HUES64 (cell line): ENCODE data around the gene ZSCAN4. TPM values are rescaled to one million over a fixed set of nuclear protein-coding genes. Genes with fewer than 3 reads are reported as not detected.

ENCODE experiments used
- H3K27ac ChIP-seq: 2 replicates; pipeline ENCODE4 v1.7.0; 2013; ENCODE audit warnings: low read depth, low read length, inconsistent platforms
- H3K27me3 ChIP-seq: 2 replicates; pipeline ENCODE4 v1.6.1; 2013; ENCODE audit warnings: mild to moderate bottlenecking, low read length; ENCODE audit not compliant: insufficient read depth
- H3K36me3 ChIP-seq: 2 replicates; pipeline ENCODE4 v1.6.1; 2013; ENCODE audit warnings: mild to moderate bottlenecking, low read length; ENCODE audit not compliant: insufficient read depth
- H3K4me1 ChIP-seq: 2 replicates; pipeline ENCODE4 v1.6.1; 2013; ENCODE audit warnings: mild to moderate bottlenecking, low read length, moderate library complexity; ENCODE audit not compliant: insufficient read depth
- H3K4me3 ChIP-seq: 2 replicates; pipeline ENCODE4 v1.5.1; 2013; ENCODE audit warnings: mild to moderate bottlenecking, low read length, moderate library complexity
- H3K9ac ChIP-seq: 2 replicates; pipeline ENCODE4 v1.6.1; 2013; ENCODE audit warnings: mild to moderate bottlenecking, low read depth, low read length
- H3K9me3 ChIP-seq: 2 replicates; pipeline ENCODE4 v1.6.1; 2013; ENCODE audit warnings: low read depth, low read length; ENCODE audit not compliant: insufficient read depth
- WGBS: fragments of 150-250, 120-280 bp; methylation state at CpG from one replicate; pipeline ENCODE4 v1.1.7; 2013; ENCODE audit warnings: missing lambda C conversion rate; 5-methylcytosine and 5-hydroxymethylcytosine counted together
- polyA plus RNA-seq, 2 experiments: library from polyadenylated mRNA; stranded (reverse); fragments of 50-300 nt; gene quantifications; one replicate each; pipeline ENCODE4 v1.2.3, GENCODE V29; 2013

ZSCAN4 gene, protein sequence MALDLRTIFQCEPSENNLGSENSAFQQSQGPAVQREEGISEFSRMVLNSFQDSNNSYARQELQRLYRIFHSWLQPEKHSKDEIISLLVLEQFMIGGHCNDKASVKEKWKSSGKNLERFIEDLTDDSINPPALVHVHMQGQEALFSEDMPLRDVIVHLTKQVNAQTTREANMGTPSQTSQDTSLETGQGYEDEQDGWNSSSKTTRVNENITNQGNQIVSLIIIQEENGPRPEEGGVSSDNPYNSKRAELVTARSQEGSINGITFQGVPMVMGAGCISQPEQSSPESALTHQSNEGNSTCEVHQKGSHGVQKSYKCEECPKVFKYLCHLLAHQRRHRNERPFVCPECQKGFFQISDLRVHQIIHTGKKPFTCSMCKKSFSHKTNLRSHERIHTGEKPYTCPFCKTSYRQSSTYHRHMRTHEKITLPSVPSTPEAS
- polyA plus RNA-seq (2013, experiment 1 of 2) = not detected
- not detected for polyA plus RNA-seq (2013, experiment 2 of 2)

DNA sequence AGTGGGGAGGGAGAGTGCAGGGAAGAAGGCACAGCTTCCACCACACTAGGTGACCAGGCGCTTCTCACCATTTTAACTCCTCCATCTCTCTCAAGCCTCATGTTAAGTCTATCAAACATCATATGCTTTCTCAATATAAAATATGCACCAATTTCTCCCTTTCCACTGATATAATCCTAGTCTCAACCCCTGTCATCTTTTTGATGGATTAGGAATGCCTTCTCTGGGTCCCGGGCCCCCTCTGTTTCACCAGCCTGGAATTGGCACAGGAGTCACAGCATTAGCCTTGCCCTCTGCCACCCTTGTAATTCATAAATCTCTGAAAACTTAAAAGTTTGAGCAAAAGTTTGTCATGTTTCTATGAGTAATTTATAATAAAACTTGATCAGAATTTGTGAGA lies at the start of gene ZSCAN4:
Gene ZSCAN4, plus strand, starts transcription at position 301 of the 400 bp plus-strand sequence. CDS start 7,211 bp downstream, outside the sequence.
- H3K36me3 ChIP-seq = no peaks in the 10 kb centered on the region
- H3K4me3 ChIP-seq = no peak within 1 kb of the TSS
- 82% methylated on average over 2 of the region's 2 CpGs for WGBS
- no peak within 1 kb of the TSS for H3K9ac ChIP-seq
- H3K27me3 ChIP-seq = peaks cover 39% of the 10 kb centered on the region
- no peak within 1 kb of the TSS for H3K27ac ChIP-seq
- H3K4me1 ChIP-seq = peaks cover 7% of the 10 kb centered on the region; the same call in 1 of the 2 replicates
- H3K9me3 ChIP-seq = no peaks in the 10 kb centered on the region

DNA sequence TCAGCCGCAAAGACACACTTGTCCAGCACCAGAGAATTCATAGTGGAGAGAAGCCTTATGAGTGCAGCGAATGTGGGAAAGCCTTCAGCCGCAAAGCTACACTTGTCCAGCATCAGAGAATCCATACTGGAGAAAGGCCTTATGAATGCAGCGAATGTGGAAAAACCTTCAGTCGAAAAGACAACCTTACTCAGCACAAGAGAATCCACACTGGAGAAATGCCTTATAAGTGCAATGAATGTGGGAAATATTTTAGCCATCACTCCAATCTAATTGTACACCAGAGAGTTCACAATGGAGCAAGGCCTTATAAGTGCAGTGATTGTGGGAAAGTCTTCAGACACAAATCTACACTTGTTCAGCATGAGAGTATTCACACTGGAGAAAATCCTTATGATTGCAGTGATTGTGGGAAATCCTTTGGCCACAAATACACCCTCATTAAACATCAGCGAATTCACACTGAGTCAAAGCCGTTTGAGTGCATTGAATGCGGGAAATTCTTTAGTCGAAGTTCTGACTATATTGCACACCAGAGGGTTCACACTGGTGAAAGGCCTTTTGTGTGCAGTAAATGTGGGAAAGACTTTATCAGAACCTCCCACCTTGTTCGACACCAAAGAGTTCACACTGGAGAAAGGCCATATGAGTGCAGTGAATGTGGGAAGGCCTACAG lies 47.9 kb upstream of the ZSCAN4 start:
- Histone ChIP-seq H3K9ac (no peak overlapping the region), H3K4me1 (no peaks in the 10 kb centered on the region), H3K4me3 (peak overlapping the region; percentile 20), H3K36me3 (peaks cover 92% of the 10 kb centered on the region), H3K9me3 (peaks cover 89% of the 10 kb centered on the region), H3K27ac (no peak overlapping the region), H3K27me3 (no peaks in the 10 kb centered on the region)
- WGBS = 98% methylated on average over 10 of the region's 10 CpGs

DNA sequence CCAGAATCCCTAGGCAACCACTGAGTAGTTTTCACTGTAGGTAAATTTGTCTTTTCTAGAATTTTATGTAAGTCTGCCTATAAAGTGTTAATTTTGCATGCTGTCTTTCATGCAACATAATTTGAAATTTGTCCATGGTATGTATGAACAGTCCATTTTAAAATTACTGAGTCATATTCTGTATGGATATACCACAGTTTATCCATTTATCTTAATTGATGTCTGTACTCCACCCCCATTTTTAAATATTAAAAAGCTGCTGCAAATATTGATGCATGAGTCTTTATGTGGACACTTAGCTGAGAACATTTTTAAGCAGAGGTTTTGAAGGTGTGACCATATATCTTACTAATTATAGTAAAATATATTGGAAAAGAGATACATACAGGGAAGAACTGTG lies 45.6 kb upstream of the ZSCAN4 start:
- Histone ChIP-seq H3K4me3 (no peak overlapping the region), H3K9me3 (peaks cover 66% of the 10 kb centered on the region), H3K4me1 (no peaks in the 10 kb centered on the region), H3K9ac (no peak overlapping the region), H3K36me3 (peaks cover 69% of the 10 kb centered on the region), H3K27me3 (no peaks in the 10 kb centered on the region), H3K27ac (no peak overlapping the region)

DNA sequence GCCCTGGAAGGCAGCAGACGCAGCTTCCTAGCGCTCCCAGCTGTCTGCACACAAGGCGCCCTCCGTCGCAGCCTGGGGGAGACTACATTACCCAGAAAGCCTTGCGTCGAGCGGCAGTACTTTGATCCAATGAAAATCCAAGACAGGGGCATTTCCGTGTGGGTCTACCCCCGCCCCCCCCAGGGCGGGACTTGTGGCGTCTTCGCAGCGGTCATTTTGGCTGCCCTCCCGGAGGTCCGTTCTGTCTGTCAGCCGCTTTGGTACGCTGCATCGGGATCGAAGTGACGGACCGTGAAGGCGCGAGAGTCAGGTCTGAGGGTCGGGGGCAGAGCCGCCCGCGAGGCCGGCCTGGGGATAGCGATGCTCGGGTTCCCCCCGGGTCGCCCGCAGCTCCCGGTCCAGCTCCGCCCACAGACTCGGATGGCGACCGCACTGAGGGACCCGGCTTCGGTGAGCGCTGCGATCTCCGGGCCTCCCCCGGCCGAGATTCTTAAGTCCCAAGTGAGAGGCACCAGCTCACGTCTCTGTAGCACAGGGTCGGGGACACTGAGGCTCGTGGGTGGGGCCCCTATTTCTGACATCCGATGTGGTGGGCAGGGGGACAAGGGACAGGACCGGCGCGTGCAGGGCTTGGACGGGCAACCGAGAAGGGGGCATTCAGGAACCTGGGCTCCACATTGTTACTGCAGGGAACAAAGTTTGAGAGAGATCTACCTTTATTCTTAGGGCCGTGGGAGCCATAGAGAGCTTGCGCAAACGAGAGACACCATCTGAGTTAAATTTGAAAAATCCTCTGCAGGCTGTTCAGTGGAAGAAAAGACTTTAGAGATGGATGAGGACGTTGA lies 35.5 kb upstream of the ZSCAN4 start, which contains the start of gene ZNF211:
Gene ZNF211, plus strand, starts transcription at position 182 of the 845 bp plus-strand sequence. Its CDS starts 179 bp downstream, at position 361.
- Histone ChIP-seq H3K27me3 (no peaks in the 10 kb centered on the region), H3K4me1 (0 out of 2 replicates have a peak, but pooled peaks cover 4% of the 10 kb centered on the region), H3K36me3 (peaks cover 36% of the 10 kb centered on the region), H3K4me3 (peak within 1 kb of the TSS; percentile 89), H3K9ac (peak within 1 kb of the TSS; percentile 69), H3K27ac (no peak within 1 kb of the TSS), H3K9me3 (peaks cover 19% of the 10 kb centered on the region)
- WGBS = 2% methylated on average over 59 of the region's 59 CpGs

DNA sequence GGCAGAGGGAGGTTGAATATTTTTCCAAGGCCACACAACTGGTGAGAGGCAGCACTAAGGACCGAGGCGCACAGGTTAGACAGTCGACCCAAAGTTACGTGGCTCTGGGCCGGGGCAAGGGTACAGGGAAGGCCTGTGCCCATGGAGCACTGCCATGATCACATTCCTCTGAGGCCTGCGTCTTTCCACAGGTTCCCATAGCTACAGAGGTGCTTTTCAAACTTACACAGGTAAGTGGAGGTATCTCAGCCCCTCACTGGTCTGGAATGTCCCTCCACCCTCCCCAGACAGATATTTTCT lies 35.0 kb upstream of the ZSCAN4 start:
- peaks cover 41% of the 10 kb centered on the region for H3K36me3 ChIP-seq
- H3K9me3 ChIP-seq = peaks cover 19% of the 10 kb centered on the region
- 70% methylated on average over 6 of the region's 6 CpGs for WGBS
- no peaks in the 10 kb centered on the region for H3K27me3 ChIP-seq
- H3K4me1 ChIP-seq = 0 out of 2 replicates have a peak, but pooled peaks cover 4% of the 10 kb centered on the region
- peak overlapping the region; percentile 69 for H3K9ac ChIP-seq
- H3K4me3 ChIP-seq = peak overlapping the region; percentile 89
- no peak overlapping the region for H3K27ac ChIP-seq

DNA sequence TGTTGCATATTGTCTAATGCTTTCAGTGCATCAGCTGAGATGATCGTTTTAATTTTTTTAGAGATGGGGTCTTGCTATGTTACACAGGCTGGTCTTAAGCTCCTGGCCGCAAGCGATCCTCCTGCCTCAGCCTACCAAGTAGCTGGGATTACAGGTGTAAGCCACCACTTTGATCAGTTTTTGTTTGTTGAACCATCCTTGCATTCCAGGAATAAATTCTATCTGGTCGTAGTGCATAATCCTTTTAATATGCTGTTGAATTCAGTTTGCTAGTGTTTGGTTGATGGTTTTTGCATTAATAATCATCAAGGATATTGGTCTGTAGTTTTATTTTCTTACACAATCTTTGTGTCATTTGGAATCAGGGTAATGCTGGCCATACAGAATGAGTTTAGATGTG lies 31.4 kb upstream of the ZSCAN4 start:
- Histone ChIP-seq H3K36me3 (peaks cover 72% of the 10 kb centered on the region), H3K4me3 (no peak overlapping the region), H3K27me3 (no peaks in the 10 kb centered on the region), H3K9ac (no peak overlapping the region), H3K27ac (no peak overlapping the region), H3K4me1 (0 out of 2 replicates have a peak, but pooled peaks cover 4% of the 10 kb centered on the region), H3K9me3 (peaks cover 37% of the 10 kb centered on the region)
- WGBS = 94% methylated on average over 4 of the region's 4 CpGs

DNA sequence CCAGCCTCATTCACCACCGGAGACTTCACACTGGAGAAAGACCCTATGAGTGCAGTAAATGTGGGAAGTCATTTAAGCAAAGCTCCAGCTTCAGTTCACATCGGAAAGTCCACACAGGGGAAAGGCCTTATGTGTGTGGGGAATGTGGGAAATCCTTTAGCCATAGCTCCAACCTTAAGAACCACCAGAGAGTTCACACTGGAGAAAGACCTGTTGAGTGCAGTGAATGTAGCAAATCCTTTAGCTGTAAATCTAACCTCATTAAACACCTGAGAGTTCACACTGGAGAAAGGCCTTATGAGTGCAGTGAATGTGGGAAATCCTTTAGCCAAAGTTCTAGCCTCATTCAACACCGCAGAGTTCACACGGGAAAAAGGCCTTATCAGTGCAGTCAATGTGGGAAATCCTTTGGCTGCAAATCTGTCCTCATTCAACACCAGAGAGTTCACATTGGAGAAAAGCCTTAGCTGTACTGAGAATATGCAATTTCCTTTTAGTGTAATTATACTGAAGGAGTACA lies 27.0 kb upstream of the ZSCAN4 start:
- WGBS = 100% methylated on average over 4 of the region's 4 CpGs
- H3K27me3 ChIP-seq = 0 out of 2 replicates have a peak, but pooled peaks cover 3% of the 10 kb centered on the region

DNA sequence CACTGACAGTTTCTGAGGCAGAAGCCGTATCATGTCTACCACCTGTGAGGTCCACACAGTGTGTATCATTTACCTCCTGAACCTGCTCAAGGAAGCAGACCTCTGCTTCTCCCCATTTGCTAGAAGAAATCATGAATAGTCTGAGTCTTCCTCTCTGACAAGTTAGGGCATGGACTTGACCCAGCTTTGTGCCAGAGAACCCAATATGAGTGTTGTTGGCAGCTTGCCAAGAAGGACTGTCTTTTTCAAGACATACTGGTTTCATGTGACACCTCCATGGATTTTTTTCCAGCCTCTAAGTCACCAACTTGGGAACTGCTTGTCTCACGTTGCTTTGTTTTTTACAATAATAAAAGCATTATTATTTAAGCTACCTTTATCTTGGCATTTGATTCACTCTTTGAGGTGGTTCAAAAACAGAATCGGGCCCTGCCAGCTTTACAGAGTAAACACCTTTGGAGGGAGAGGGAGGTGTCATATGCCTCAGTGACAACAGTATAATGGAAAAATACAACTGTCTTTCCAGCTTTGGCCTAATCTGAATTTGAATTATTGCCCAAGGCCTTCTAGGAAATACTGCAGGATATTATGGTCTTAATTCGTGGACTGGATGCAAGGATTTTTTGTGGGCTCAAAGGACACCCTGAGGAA lies 26.2 kb upstream of the ZSCAN4 start:
- H3K4me1 ChIP-seq = no peaks in the 10 kb centered on the region
- H3K9me3 ChIP-seq = peaks cover 24% of the 10 kb centered on the region
- 0 out of 2 replicates have a peak, but pooled peaks cover 3% of the 10 kb centered on the region for H3K27me3 ChIP-seq
- H3K36me3 ChIP-seq = peaks cover 44% of the 10 kb centered on the region
- no peak overlapping the region for H3K27ac ChIP-seq
- H3K4me3 ChIP-seq = no peak overlapping the region
- no peak overlapping the region for H3K9ac ChIP-seq
- WGBS = 95% methylated on average over 3 of the region's 4 CpGs

More for the DNA sequence above, 27.0 kb upstream of the ZSCAN4 start:
- H3K4me3 ChIP-seq = no peak overlapping the region
- H3K9me3 ChIP-seq = peaks cover 32% of the 10 kb centered on the region
- no peak overlapping the region for H3K9ac ChIP-seq
- peaks cover 52% of the 10 kb centered on the region for H3K36me3 ChIP-seq
- H3K27ac ChIP-seq = no peak overlapping the region
- H3K4me1 ChIP-seq = no peaks in the 10 kb centered on the region

DNA sequence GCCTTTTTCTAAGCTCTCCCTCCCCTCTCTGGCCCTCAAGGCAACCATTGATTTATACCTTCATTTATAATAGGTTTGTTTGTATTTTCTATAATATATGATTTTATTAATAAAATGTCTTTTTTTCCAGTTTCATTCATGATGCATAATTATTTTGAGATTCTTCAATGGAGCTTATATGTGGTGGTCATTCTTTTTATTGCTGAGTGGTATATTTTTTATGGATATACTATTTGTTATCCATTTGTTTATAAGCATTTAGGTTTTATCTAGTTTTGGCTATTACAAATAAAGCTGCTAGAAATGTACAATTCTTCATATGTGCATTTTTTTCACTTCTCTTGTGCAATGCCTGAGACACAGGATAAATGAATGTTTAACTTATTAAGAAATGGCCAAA lies 25.0 kb upstream of the ZSCAN4 start:
- Histone ChIP-seq H3K4me1 (no peaks in the 10 kb centered on the region), H3K27ac (no peak overlapping the region), H3K9me3 (peaks cover 21% of the 10 kb centered on the region), H3K9ac (no peak overlapping the region), H3K36me3 (peaks cover 39% of the 10 kb centered on the region), H3K27me3 (0 out of 2 replicates have a peak, but pooled peaks cover 3% of the 10 kb centered on the region), H3K4me3 (no peak overlapping the region)

DNA sequence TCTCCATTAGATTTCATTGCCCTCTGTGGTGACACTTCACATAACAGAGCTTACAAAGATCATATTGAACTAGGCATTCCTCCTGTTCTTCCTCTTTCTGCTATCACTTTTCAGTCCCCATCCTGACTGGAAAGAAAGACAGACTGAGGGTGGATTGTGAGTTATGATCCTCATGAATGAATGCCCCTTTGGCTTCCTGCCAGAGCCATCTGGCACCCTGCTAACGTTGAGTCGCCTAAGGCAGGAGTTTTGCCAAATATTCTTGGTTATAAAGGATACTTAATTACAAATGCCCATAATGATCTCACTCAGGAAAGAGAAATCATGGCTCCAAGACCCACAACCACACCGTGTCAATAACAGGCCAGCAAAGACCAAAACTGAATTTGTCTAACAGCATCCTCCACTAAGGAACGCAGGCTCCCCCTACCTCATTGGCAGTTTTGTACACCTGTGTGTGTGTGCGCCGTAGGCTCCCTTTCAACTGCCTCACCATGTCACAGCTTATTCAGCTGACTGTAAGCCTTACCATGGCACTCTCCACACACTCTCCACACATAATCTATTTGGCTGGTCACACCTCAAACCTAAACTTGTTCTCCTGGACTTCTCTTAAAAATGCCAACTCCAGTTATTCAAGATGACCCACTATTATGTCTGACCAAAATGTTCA lies 20.3 kb upstream of the ZSCAN4 start:
- Histone ChIP-seq H3K27me3 (0 out of 2 replicates have a peak, but pooled peaks cover 3% of the 10 kb centered on the region), H3K4me3 (no peak overlapping the region), H3K27ac (no peak overlapping the region), H3K36me3 (no peaks in the 10 kb centered on the region; the same call in 1 of the 2 replicates), H3K4me1 (no peaks in the 10 kb centered on the region), H3K9ac (no peak overlapping the region), H3K9me3 (no peaks in the 10 kb centered on the region)
- 79% methylated on average over 5 of the region's 6 CpGs for WGBS
